Measurements from ENCODE around the gene C19orf67. TPM values are rescaled to one million over a fixed set of nuclear protein-coding genes. Genes with fewer than 3 reads are reported as not detected.

The C19orf67 gene
- total and polyA plus RNA-seq, 2 of the 13 experiments (the other 11 are each of a cell fraction or from before 2014, with no cell fraction given): 0.11 to 0.32 TPM

DNA sequence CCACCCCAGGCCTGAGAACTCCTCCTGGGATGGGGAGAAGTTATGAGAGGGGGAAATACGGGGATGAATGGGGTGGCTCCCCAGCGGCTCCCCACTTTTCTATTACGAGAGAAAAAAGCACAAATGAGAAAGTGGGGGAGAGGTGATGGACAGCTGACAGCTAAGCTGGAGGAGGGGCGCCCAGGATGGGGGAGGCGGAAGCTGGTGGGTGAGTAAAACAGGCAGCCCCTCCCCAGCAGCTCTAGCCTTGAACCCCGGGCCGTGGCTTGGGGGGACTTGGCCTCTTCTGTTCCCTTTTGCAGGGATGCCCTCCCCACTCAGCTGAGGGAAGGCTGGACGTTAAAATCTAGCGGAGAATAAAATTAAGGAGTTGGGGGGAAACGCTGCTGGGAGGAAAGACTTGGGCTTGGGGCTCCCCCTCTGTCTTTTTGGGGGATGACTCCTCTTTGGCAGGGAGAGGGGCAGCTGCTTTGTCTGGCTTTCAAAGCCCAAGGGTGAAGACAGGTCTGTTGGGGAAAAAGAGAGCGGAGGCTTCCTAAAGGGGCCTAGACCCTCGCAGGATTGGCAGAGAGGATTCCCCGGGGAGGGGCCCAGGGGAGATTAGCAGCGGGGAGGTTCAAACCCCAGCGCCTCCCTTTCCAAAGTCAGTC, 6.4 kb upstream of the C19orf67 start (continued):
- TF ChIP-seq, protein P1, sequence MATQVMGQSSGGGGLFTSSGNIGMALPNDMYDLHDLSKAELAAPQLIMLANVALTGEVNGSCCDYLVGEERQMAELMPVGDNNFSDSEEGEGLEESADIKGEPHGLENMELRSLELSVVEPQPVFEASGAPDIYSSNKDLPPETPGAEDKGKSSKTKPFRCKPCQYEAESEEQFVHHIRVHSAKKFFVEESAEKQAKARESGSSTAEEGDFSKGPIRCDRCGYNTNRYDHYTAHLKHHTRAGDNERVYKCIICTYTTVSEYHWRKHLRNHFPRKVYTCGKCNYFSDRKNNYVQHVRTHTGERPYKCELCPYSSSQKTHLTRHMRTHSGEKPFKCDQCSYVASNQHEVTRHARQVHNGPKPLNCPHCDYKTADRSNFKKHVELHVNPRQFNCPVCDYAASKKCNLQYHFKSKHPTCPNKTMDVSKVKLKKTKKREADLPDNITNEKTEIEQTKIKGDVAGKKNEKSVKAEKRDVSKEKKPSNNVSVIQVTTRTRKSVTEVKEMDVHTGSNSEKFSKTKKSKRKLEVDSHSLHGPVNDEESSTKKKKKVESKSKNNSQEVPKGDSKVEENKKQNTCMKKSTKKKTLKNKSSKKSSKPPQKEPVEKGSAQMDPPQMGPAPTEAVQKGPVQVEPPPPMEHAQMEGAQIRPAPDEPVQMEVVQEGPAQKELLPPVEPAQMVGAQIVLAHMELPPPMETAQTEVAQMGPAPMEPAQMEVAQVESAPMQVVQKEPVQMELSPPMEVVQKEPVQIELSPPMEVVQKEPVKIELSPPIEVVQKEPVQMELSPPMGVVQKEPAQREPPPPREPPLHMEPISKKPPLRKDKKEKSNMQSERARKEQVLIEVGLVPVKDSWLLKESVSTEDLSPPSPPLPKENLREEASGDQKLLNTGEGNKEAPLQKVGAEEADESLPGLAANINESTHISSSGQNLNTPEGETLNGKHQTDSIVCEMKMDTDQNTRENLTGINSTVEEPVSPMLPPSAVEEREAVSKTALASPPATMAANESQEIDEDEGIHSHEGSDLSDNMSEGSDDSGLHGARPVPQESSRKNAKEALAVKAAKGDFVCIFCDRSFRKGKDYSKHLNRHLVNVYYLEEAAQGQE (IDR thresholded peaks at IDR 0.05; ENCODE audit: borderline replicate concordance in 1 of 2, low read depth in 1 of 2, low read length in 2 of 2): no peak
- TF ChIP-seq, protein P2, sequence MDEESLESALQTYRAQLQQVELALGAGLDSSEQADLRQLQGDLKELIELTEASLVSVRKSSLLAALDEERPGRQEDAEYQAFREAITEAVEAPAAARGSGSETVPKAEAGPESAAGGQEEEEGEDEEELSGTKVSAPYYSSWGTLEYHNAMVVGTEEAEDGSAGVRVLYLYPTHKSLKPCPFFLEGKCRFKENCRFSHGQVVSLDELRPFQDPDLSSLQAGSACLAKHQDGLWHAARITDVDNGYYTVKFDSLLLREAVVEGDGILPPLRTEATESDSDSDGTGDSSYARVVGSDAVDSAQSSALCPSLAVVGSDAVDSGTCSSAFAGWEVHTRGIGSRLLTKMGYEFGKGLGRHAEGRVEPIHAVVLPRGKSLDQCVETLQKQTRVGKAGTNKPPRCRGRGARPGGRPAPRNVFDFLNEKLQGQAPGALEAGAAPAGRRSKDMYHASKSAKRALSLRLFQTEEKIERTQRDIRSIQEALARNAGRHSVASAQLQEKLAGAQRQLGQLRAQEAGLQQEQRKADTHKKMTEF (CRISPR knock-in tag; IDR thresholded peaks at IDR 0.05): peak; percentile 20; the same call in 1 of the 2 replicates
- no peak for TF ChIP-seq CHD2 (IDR thresholded peaks at IDR 0.05; ENCODE audit: low read depth, low read length)
- TF ChIP-seq ZNF460 (CRISPR knock-in tag; IDR thresholded peaks at IDR 0.05; ENCODE audit: borderline replicate concordance): no peak
- TF ChIP-seq ZSCAN9 (CRISPR knock-in tag; IDR thresholded peaks at IDR 0.05; ENCODE audit: borderline replicate concordance): no peak
- no peak for TF ChIP-seq GTF3A (CRISPR knock-in tag; conservative IDR thresholded peaks at IDR 0.05)
- TF ChIP-seq, protein P3, sequence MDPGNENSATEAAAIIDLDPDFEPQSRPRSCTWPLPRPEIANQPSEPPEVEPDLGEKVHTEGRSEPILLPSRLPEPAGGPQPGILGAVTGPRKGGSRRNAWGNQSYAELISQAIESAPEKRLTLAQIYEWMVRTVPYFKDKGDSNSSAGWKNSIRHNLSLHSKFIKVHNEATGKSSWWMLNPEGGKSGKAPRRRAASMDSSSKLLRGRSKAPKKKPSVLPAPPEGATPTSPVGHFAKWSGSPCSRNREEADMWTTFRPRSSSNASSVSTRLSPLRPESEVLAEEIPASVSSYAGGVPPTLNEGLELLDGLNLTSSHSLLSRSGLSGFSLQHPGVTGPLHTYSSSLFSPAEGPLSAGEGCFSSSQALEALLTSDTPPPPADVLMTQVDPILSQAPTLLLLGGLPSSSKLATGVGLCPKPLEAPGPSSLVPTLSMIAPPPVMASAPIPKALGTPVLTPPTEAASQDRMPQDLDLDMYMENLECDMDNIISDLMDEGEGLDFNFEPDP (CRISPR knock-in tag; conservative IDR thresholded peaks at IDR 0.05): no peak
- TF ChIP-seq SMARCC2 (IDR thresholded peaks at IDR 0.05): no peak
- no peak for TF ChIP-seq FOXK2 (IDR thresholded peaks at IDR 0.05)
- no peak for TF ChIP-seq NR2F2 (IDR thresholded peaks at IDR 0.05; ENCODE audit: borderline replicate concordance, low read depth)
- TF ChIP-seq MEIS2 (CRISPR knock-in tag; IDR thresholded peaks at IDR 0.05): peak; percentile 70; the same call in 1 of the 2 replicates
- TF ChIP-seq, protein P4, sequence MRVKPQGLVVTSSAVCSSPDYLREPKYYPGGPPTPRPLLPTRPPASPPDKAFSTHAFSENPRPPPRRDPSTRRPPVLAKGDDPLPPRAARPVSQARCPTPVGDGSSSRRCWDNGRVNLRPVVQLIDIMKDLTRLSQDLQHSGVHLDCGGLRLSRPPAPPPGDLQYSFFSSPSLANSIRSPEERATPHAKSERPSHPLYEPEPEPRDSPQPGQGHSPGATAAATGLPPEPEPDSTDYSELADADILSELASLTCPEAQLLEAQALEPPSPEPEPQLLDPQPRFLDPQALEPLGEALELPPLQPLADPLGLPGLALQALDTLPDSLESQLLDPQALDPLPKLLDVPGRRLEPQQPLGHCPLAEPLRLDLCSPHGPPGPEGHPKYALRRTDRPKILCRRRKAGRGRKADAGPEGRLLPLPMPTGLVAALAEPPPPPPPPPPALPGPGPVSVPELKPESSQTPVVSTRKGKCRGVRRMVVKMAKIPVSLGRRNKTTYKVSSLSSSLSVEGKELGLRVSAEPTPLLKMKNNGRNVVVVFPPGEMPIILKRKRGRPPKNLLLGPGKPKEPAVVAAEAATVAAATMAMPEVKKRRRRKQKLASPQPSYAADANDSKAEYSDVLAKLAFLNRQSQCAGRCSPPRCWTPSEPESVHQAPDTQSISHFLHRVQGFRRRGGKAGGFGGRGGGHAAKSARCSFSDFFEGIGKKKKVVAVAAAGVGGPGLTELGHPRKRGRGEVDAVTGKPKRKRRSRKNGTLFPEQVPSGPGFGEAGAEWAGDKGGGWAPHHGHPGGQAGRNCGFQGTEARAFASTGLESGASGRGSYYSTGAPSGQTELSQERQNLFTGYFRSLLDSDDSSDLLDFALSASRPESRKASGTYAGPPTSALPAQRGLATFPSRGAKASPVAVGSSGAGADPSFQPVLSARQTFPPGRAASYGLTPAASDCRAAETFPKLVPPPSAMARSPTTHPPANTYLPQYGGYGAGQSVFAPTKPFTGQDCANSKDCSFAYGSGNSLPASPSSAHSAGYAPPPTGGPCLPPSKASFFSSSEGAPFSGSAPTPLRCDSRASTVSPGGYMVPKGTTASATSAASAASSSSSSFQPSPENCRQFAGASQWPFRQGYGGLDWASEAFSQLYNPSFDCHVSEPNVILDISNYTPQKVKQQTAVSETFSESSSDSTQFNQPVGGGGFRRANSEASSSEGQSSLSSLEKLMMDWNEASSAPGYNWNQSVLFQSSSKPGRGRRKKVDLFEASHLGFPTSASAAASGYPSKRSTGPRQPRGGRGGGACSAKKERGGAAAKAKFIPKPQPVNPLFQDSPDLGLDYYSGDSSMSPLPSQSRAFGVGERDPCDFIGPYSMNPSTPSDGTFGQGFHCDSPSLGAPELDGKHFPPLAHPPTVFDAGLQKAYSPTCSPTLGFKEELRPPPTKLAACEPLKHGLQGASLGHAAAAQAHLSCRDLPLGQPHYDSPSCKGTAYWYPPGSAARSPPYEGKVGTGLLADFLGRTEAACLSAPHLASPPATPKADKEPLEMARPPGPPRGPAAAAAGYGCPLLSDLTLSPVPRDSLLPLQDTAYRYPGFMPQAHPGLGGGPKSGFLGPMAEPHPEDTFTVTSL (CRISPR knock-in tag; IDR thresholded peaks at IDR 0.05; ENCODE audit: borderline replicate concordance): no peak
- TF ChIP-seq CBX5 (CRISPR knock-in tag; IDR thresholded peaks at IDR 0.05; ENCODE audit: borderline replicate concordance): no peak
- TF ChIP-seq, protein P5, sequence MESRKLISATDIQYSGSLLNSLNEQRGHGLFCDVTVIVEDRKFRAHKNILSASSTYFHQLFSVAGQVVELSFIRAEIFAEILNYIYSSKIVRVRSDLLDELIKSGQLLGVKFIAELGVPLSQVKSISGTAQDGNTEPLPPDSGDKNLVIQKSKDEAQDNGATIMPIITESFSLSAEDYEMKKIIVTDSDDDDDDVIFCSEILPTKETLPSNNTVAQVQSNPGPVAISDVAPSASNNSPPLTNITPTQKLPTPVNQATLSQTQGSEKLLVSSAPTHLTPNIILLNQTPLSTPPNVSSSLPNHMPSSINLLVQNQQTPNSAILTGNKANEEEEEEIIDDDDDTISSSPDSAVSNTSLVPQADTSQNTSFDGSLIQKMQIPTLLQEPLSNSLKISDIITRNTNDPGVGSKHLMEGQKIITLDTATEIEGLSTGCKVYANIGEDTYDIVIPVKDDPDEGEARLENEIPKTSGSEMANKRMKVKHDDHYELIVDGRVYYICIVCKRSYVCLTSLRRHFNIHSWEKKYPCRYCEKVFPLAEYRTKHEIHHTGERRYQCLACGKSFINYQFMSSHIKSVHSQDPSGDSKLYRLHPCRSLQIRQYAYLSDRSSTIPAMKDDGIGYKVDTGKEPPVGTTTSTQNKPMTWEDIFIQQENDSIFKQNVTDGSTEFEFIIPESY (CRISPR knock-in tag; IDR thresholded peaks at IDR 0.05): no peak
